ENCODE results near the gene COPB1.
"Not testable (repeated sequence)": the region's sequence is repeated elsewhere in the genome, so short reads cannot be mapped to it uniquely, and the experiment has no call there.

COPB1 gene

GRCh38 chr11:14499560-14500180 lies at the start of gene COPB1:
Gene COPB1 (minus strand): TSS chr11:14499811. CDS start chr11:14498928, 883 bp downstream.
- peak; percentile 91 for DNase-seq (ENCODE audit: low spot score)

GRCh38 chr11:14547440-14547839 lies 47.8 kb upstream of the COPB1 start:
- DNase-seq (ENCODE audit: low spot score), result no peak

- no peak for DNase-seq (ENCODE audit: low spot score)
Measured at GRCh38 chr11:14546672-14547071, 47.1 kb upstream of the COPB1 start.

- no peak for DNase-seq (ENCODE audit: low spot score)
Measured at GRCh38 chr11:14544611-14545010, 45.0 kb upstream of the COPB1 start.

- DNase-seq (ENCODE audit: low spot score), result no peak
Measured at GRCh38 chr11:14543260-14543659, 43.6 kb upstream of the COPB1 start.

GRCh38 chr11:14542324-14542723 lies 42.7 kb upstream of the COPB1 start:
- no peak for DNase-seq (ENCODE audit: low spot score)

- DNase-seq (ENCODE audit: low spot score), result peak; percentile 30
Measured at GRCh38 chr11:14541192-14541947, 41.8 kb upstream of the COPB1 start.

- DNase-seq (ENCODE audit: low spot score), result no peak
Measured at GRCh38 chr11:14539982-14540421, 40.4 kb upstream of the COPB1 start.

GRCh38 chr11:14538926-14539554 lies 39.4 kb upstream of the COPB1 start:
- no peak for DNase-seq (ENCODE audit: low spot score)

- no peak for DNase-seq (ENCODE audit: low spot score)
Measured at GRCh38 chr11:14538271-14538925, 38.8 kb upstream of the COPB1 start.

- DNase-seq (ENCODE audit: low spot score), result no peak
Measured at GRCh38 chr11:14537134-14537599, 37.6 kb upstream of the COPB1 start.

- DNase-seq (ENCODE audit: low spot score), result not testable (repeated sequence)
Measured at GRCh38 chr11:14535166-14535565, 35.6 kb upstream of the COPB1 start.

GRCh38 chr11:14529951-14530350 lies 30.3 kb upstream of the COPB1 start:
- DNase-seq (ENCODE audit: low spot score), result no peak

- DNase-seq (ENCODE audit: low spot score), result no peak
Measured at GRCh38 chr11:14529321-14529720, 29.7 kb upstream of the COPB1 start.

GRCh38 chr11:14522801-14523200 lies 23.2 kb upstream of the COPB1 start:
- DNase-seq (ENCODE audit: low spot score), result no peak

- no peak for DNase-seq (ENCODE audit: low spot score)
Measured at GRCh38 chr11:14522245-14522644, 22.6 kb upstream of the COPB1 start.

- no peak for DNase-seq (ENCODE audit: low spot score)
Measured at GRCh38 chr11:14520747-14521151, 21.1 kb upstream of the COPB1 start.

GRCh38 chr11:14519917-14520746 lies 20.5 kb upstream of the COPB1 start, which contains the start of gene PSMA1:
Gene PSMA1 (minus strand): TSS chr11:14520386. CDS start chr11:14520299, 87 bp downstream.
- peak; percentile 92 for DNase-seq (ENCODE audit: low spot score)

GRCh38 chr11:14519597-14519916 lies 19.9 kb upstream of the COPB1 start:
- no peak for DNase-seq (ENCODE audit: low spot score)

- DNase-seq (ENCODE audit: low spot score), result no peak
Measured at GRCh38 chr11:14518820-14519219, 19.2 kb upstream of the COPB1 start.

- no peak for DNase-seq (ENCODE audit: low spot score)
Measured at GRCh38 chr11:14513800-14514199, 14.2 kb upstream of the COPB1 start.

GRCh38 chr11:14506532-14506931 lies 6.9 kb upstream of the COPB1 start:
- no peak for DNase-seq (ENCODE audit: low spot score)
